K562 (cell line): ENCODE results near the gene MAML3. TPM values are rescaled to one million over a fixed set of nuclear protein-coding genes. Genes with fewer than 3 reads are reported as not detected.

ENCODE experiments used
- ATAC-seq: fragments of 200-7000 bp; cut with Tn5 transposase; 3 replicates; pipeline ENCODE4 v1.9.1; 2020; ENCODE audit warnings: moderate library complexity
- BruUV-seq: library from RNA; stranded (reverse); fragments of 400-500 nt; replicated peaks from 2 replicates; lab custom pipeline; 2021; lab: Mats Ljungman, UMichigan
- CTCF ChIA-PET: fragments of 300-600 bp; formaldehyde crosslinking; extraction: SDS; loops from one replicate; lab custom pipeline; 2021; ENCODE audit warnings: low intra/inter-chr PET ratio; lab: Yijun Ruan, JAX
- POLR2A ChIA-PET: fragments of 300-600, 350-650 bp; sonication (Branson Sonifier 250); formaldehyde crosslinking; extraction: SDS; loops from one replicate; lab custom pipeline; 2021; ENCODE audit warnings: antibody characterized with exemption, inconsistent platforms; lab: Yijun Ruan, JAX
- DNase-seq, 4 experiments: peaks; one replicate each; pipeline versions ENCODE4 v3.0.0 to v3.0.0-alpha.2; 2011 to 2018; ENCODE audit warnings: low spot score in 3 of 4, mixed read lengths in 3 of 4; ENCODE audit errors: extremely low read depth in 1 of 4
- FAIRE-seq: peaks from 2 replicates; lab custom pipeline; 2011; peaks lifted over from hg19 to GRCh38; lab: Jason Lieb, UNC
- H2AFZ ChIP-seq: 2 replicates; pipeline ENCODE4 v1.6.0; 2011; ENCODE audit warnings: low read depth, low read length, control low read depth, inconsistent platforms
- H3K27ac ChIP-seq: fragments of 200-600 bp; 3 replicates; pipeline ENCODE4 v1.8.0; 2011; ENCODE audit warnings: low read depth, mild to moderate bottlenecking, control low read depth, inconsistent platforms, low read length, moderate library complexity, mixed read lengths; ENCODE audit errors: extremely low read depth
- H3K27me3 ChIP-seq, 2 experiments: fragments of 300-600 bp in 1 of 2; 2 replicates in 1 of 2; 3 replicates in 1 of 2; pipeline versions ENCODE4 v1.6.0 to v1.8.0; 2011; ENCODE audit warnings: inconsistent platforms in 2 of 2, low read length in 2 of 2, mild to moderate bottlenecking in 1 of 2, mixed read lengths in 1 of 2, moderate library complexity in 1 of 2; ENCODE audit not compliant: control insufficient read depth in 2 of 2, insufficient read depth in 2 of 2
- H3K36me3 ChIP-seq: fragments of 300-600 bp; 3 replicates; pipeline ENCODE4 v1.8.0; 2011; ENCODE audit warnings: mild to moderate bottlenecking, low read length, inconsistent platforms; ENCODE audit not compliant: control insufficient read depth, insufficient read depth
- H3K4me1 ChIP-seq, 2 experiments: fragments of 200-600 bp in 1 of 2; replicated peaks in 1 of 2; 2 replicates in 1 of 2; 3 replicates in 1 of 2; pipeline versions ENCODE4 v1.5.1 to v1.8.0; 2011; ENCODE audit warnings: inconsistent platforms in 2 of 2, low read length in 2 of 2, mild to moderate bottlenecking in 1 of 2, mixed read lengths in 1 of 2, moderate library complexity in 1 of 2; ENCODE audit not compliant: control insufficient read depth in 2 of 2, insufficient read depth in 2 of 2
- H3K4me2 ChIP-seq: 2 replicates; pipeline ENCODE4 v1.6.1; 2011; ENCODE audit warnings: low read length, control low read depth, inconsistent platforms, mixed read lengths; ENCODE audit not compliant: insufficient read depth
- H3K4me3 ChIP-seq: fragments of 200-600 bp; sonication (generic), shearing (Covaris generic); 2 replicates; pipeline ENCODE4 v1.5.1; 2016; ENCODE audit warnings: control low read depth, inconsistent platforms
- H3K79me2 ChIP-seq: fragments of 200-600 bp; 3 replicates; pipeline ENCODE4 v1.8.0; 2011; ENCODE audit warnings: low read length, inconsistent platforms; ENCODE audit not compliant: control insufficient read depth, insufficient read depth
- H3K9ac ChIP-seq, 2 experiments: 2 replicates each; pipeline versions ENCODE4 v1.6.0 to v1.6.1; 2011; ENCODE audit warnings: low read depth in 2 of 2, low read length in 2 of 2, control low read depth in 1 of 2, inconsistent platforms in 1 of 2, mild to moderate bottlenecking in 1 of 2, mixed read lengths in 1 of 2; ENCODE audit not compliant: insufficient read depth in 1 of 2
- H3K9me1 ChIP-seq: one replicate; pipeline ENCODE4 v1.6.0; 2011; ENCODE audit warnings: inconsistent platforms, mild to moderate bottlenecking, low read length, moderate library complexity; ENCODE audit not compliant: control insufficient read depth, insufficient read depth
- H3K9me3 ChIP-seq: replicated peaks from 2 replicates; pipeline ENCODE4 v1.5.1; 2011; ENCODE audit warnings: low read depth, low read length, inconsistent platforms; ENCODE audit not compliant: control insufficient read depth, insufficient read depth
- H4K20me1 ChIP-seq: replicated peaks from 2 replicates; pipeline ENCODE4 v1.6.1; 2011; ENCODE audit warnings: low read length, inconsistent platforms, mixed read lengths; ENCODE audit not compliant: control insufficient read depth, insufficient read depth
- FOXA3 ChIP-seq, 2 experiments: fragments of 450-650 bp in 1 of 2; sonication (generic) in 1 of 2; formaldehyde crosslinking; IDR thresholded peaks in 1 of 2; conservative IDR thresholded peaks in 1 of 2; 2 replicates each; pipeline versions ENCODE4 v1.4.0 to v1.8.0; 2020 to 2022; ENCODE audit warnings: mild to moderate bottlenecking in 2 of 2, missing genetic modification reagents in 1 of 2
- HDAC6 ChIP-seq: IDR thresholded peaks from 2 replicates; pipeline ENCODE4 v1.6.1; 2012; ENCODE audit warnings: low read depth, mild to moderate bottlenecking, control low read depth, inconsistent platforms, low read length, moderate library complexity
- POLR2AphosphoS2 ChIP-seq: IDR thresholded peaks from 2 replicates; pipeline ENCODE4 v1.6.1; 2012; ENCODE audit warnings: low read length, improper control_type of control experiment
- RCOR1 ChIP-seq, 2 experiments: IDR thresholded peaks; 2 replicates each; pipeline ENCODE4 v1.6.1; 2012; ENCODE audit warnings: low read depth in 2 of 2, low read length in 2 of 2, borderline replicate concordance in 1 of 2, improper control_type of control experiment in 1 of 2
- SRSF9 ChIP-seq: fragments of 200-400 bp; formaldehyde crosslinking; IDR thresholded peaks from 2 replicates; pipeline ENCODE4 v1.6.1; 2017; ENCODE audit warnings: low read depth, low read length, borderline replicate concordance
- ZNF12 ChIP-seq: sonication (generic); formaldehyde crosslinking; IDR thresholded peaks from 2 replicates; pipeline ENCODE4 v1.4.0; 2020; ENCODE audit warnings: mild to moderate bottlenecking, missing genetic modification reagents
- ZNF121 ChIP-seq: sonication (generic); formaldehyde crosslinking; conservative IDR thresholded peaks from 2 replicates; pipeline ENCODE4 v1.8.0; 2022; ENCODE audit warnings: missing genetic modification reagents
- ZNF23 ChIP-seq: fragments of 250-450 bp; sonication (Bioruptor Pico); IDR thresholded peaks from 2 replicates; pipeline ENCODE4 v1.4.0; 2020; ENCODE audit warnings: mild to moderate bottlenecking
- WGBS: fragments of 100-300 bp; shearing (Covaris generic); methylation state at CpG from one replicate; pipeline ENCODE4 v1.1.6; 2016; ENCODE audit warnings: low coverage, mixed read lengths; ENCODE audit not compliant: insufficient coverage; ENCODE audit errors: missing lambda C conversion rate; 5-methylcytosine and 5-hydroxymethylcytosine counted together
- in situ Hi-C: fragments of 300-500 bp; cut with MboI; formaldehyde crosslinking; loops from 4 replicates; pipeline ENCODE4 v1.15.0; 2018; ENCODE audit warnings: inconsistent platforms, mixed read lengths
- intact Hi-C: fragments of 100-400 bp; cut with micrococcal nuclease; formaldehyde crosslinking; loops from 2 replicates; pipeline ENCODE4 v1.14.2; 2022
- polyA plus RNA-seq, 8 experiments: library from polyadenylated mRNA; depleted of rRNA in 4 of 8; stranded (reverse) in 5 of 8; unstranded in 3 of 8; fragments of >200 nt; fragmentation: Nextera tagmentation in 2 of 8; fragmentation: Illumina TruSeq in 1 of 8; extraction: Ambion mirVana in 2 of 8; extraction: Trizol in 1 of 8; gene quantifications; 2 replicates each; pipeline versions ENCODE4 v1.2.1 to v1.2.3, GENCODE V29; 2011 to 2014; ENCODE audit warnings: inconsistent platforms in 1 of 8, missing spikeins in 1 of 8
- total RNA-seq, 7 experiments: library from RNA; depleted of rRNA in 6 of 7; stranded (reverse); fragments of >200 nt in 6 of 7; fragmentation: Illumina TruSeq in 2 of 7; extraction: Trizol in 2 of 7; gene quantifications; 2 replicates each; pipeline versions ENCODE4 v1.2.1 to v1.2.3, GENCODE V29; 2011 to 2021; ENCODE audit warnings: low replicate concordance in 1 of 7

Gene MAML3
- total and polyA plus RNA-seq, 9 of the 15 experiments (the other 6 are each of a cell fraction or from before 2014, with no cell fraction given), result 0.01 to 0.55 (median 0.25) TPM

DNA sequence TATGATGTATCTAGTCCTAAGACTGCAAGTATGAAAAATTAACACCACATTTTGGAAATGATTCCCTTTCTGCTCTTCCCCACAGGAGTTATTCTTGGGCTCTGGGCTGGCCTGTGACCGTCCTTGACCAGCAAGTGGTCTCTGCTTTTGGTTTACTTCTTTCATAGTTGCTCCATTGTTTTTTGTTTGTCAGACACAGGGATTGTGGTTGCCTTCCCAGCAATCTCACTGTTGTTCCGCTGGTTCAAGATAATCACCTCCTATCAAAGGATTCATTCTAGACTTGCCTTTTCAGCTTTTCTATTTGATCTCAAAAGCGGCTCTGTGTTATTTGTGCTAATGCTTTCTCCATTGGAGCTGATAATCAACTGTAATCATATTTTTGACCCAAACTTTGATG lies 269.5 kb downstream of the MAML3 start:
- H3K79me2 ChIP-seq, result no peaks in the 10 kb centered on the region
- ATAC-seq (no peak), DNase-seq (no peak), FAIRE-seq (no peak)
- no peaks in the 10 kb centered on the region for H4K20me1 ChIP-seq
- CTCF ChIA-PET, result no interaction called here
- WGBS, result 0% methylated on average over 3 of the region's 3 CpGs
- intact Hi-C loops, result no loop called here
- peaks cover 4 to 9% of the 10 kb centered on the region in 2 experiments for H3K27me3 ChIP-seq
- H3K36me3 ChIP-seq, result no peaks in the 10 kb centered on the region
- POLR2A ChIA-PET, result no interaction called here
- no peaks in the 10 kb centered on the region for H3K9me1 ChIP-seq
- H2AFZ ChIP-seq, result no peak overlapping the region
- H3K4me1 ChIP-seq, result no peaks in the 10 kb centered on the region
- no TSS peak for BruUV-seq
- no peak overlapping the region for H3K27ac ChIP-seq
- no peak overlapping the region for H3K4me2 ChIP-seq
- in situ Hi-C loops, result no loop called here
- TF ChIP-seq ZNF23, result no peak
- no peak for TF ChIP-seq POLR2AphosphoS2
- H3K9ac ChIP-seq, result no peak overlapping the region
- no peaks in the 10 kb centered on the region for H3K9me3 ChIP-seq
- H3K4me3 ChIP-seq, result no peak overlapping the region

DNA sequence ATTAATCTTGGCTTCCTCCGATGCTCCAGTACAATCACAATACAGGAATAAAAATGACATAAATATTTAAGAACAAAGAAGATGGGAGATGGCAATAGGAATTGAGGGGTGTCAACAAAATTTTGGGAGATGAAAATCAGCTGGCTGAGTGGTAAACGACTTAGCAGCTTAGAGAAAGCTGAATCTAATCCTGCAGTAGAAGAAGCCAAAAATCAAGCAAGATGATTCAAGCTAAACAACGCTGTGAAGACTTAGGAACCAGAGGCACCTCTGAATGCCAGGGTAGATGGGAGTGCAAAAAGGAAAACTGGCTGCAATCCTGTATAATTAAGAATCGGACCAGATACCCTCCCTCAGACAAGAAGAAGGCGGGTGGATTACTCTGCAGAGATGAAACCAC lies 273.1 kb downstream of the MAML3 start:
- no peak for FAIRE-seq
- WGBS, result 4% methylated on average over 5 of the region's 5 CpGs
- no TSS peak for BruUV-seq
- Histone ChIP-seq H4K20me1 (no peaks in the 10 kb centered on the region), H3K79me2 (no peaks in the 10 kb centered on the region), H3K36me3 (no peaks in the 10 kb centered on the region), H3K9me1 (no peaks in the 10 kb centered on the region), H3K4me1 (no peaks in the 10 kb centered on the region), H3K9me3 (no peaks in the 10 kb centered on the region), H3K27ac (no peak overlapping the region), H2AFZ (no peak overlapping the region), H3K9ac (no peak overlapping the region), H3K4me2 (no peak overlapping the region), H3K27me3 (peaks cover 6 to 13% of the 10 kb centered on the region in 2 experiments; a peak in 4 of 5 replicates), H3K4me3 (no peak overlapping the region)
- ChIA-PET CTCF (no interaction called here), POLR2A (no interaction called here)
- in situ Hi-C loops (no loop called here), intact Hi-C loops (no loop called here)
- no peak for DNase-seq
- TF ChIP-seq FOXA3 (CRISPR knock-in tag; conservative IDR thresholded peaks at IDR 0.05 in 1 of 2, IDR thresholded peaks at IDR 0.05 in 1 of 2) (no peak), SRSF9 (no peak), HDAC6 (no peak), ZNF12 (CRISPR knock-in tag) (no peak), ZNF121 (no peak), RCOR1 (IDR thresholded peaks at IDR 0.05; ENCODE audit: borderline replicate concordance in 1 of 2, low read depth in 2 of 2, low read length in 2 of 2) (no peak)
- no peak for ATAC-seq
